Neuronal stem cell (in vitro differentiated cells): Measurements from ENCODE around the gene RNASE11.
"Not testable (repeated sequence)": the region's sequence is repeated elsewhere in the genome, so short reads cannot be mapped to it uniquely, and the experiment has no call there.

ENCODE experiments used
- DNase-seq: peaks from one replicate; pipeline ENCODE4 v3.0.0-alpha.2; 2013; ENCODE audit warnings: low spot score
- H2AFZ ChIP-seq: one replicate; pipeline ENCODE4 v1.6.1; 2013; ENCODE audit warnings: mild to moderate bottlenecking, low read length, inconsistent platforms
- H2AK5ac ChIP-seq: 2 replicates; pipeline ENCODE4 v1.6.1; 2013; ENCODE audit warnings: low read depth, mild to moderate bottlenecking, inconsistent platforms, low read length, moderate library complexity, mixed read lengths
- H2BK120ac ChIP-seq: 2 replicates; pipeline ENCODE4 v1.6.1; 2013; ENCODE audit warnings: low read depth, mild to moderate bottlenecking, inconsistent platforms, low read length, moderate library complexity, mixed read lengths
- H2BK12ac ChIP-seq: one replicate; pipeline ENCODE4 v1.6.1; 2013; ENCODE audit warnings: low read length, inconsistent platforms
- H2BK15ac ChIP-seq: 2 replicates; pipeline ENCODE4 v1.6.1; 2013; ENCODE audit warnings: mild to moderate bottlenecking, low read length, inconsistent platforms, mixed read lengths
- H2BK5ac ChIP-seq: one replicate; pipeline ENCODE4 v1.6.1; 2013; ENCODE audit warnings: inconsistent platforms, mild to moderate bottlenecking, low read length, moderate library complexity
- H3K14ac ChIP-seq: one replicate; pipeline ENCODE4 v1.6.1; 2013; ENCODE audit warnings: low read length, inconsistent platforms
- H3K18ac ChIP-seq: 2 replicates; pipeline ENCODE4 v1.6.1; 2013; ENCODE audit warnings: low read length, inconsistent platforms
- H3K23ac ChIP-seq: 2 replicates; pipeline ENCODE4 v1.6.1; 2013; ENCODE audit warnings: low read depth, mild to moderate bottlenecking, mixed read lengths, low read length, inconsistent platforms; ENCODE audit not compliant: poor library complexity
- H3K27ac ChIP-seq: replicated peaks from 3 replicates; pipeline ENCODE4 v1.5.1; 2013; ENCODE audit warnings: low read length, inconsistent platforms
- H3K27me3 ChIP-seq, 3 experiments: 2 replicates each; pipeline ENCODE4 v1.6.1; 2013; ENCODE audit warnings: low read length in 3 of 3, mild to moderate bottlenecking in 2 of 3, inconsistent platforms in 1 of 3, low read depth in 1 of 3, mixed read lengths in 1 of 3, moderate library complexity in 1 of 3; ENCODE audit not compliant: control insufficient read depth in 3 of 3, insufficient read depth in 3 of 3
- H3K36me3 ChIP-seq, 2 donors: replicated peaks in 1 of 2; 2 replicates each; pipeline ENCODE4 v1.6.1; 2013; ENCODE audit warnings: low read length in 2 of 2; ENCODE audit not compliant: control insufficient read depth in 2 of 2, insufficient read depth in 2 of 2
- H3K4ac ChIP-seq: 2 replicates; pipeline ENCODE4 v1.6.1; 2013; ENCODE audit warnings: inconsistent platforms, mild to moderate bottlenecking, low read length, moderate library complexity
- H3K4me1 ChIP-seq, 2 donors: 1 replicate in 1 of 2; 2 replicates in 1 of 2; pipeline ENCODE4 v1.6.1; 2013; ENCODE audit warnings: low read length in 2 of 2, low read depth in 1 of 2; ENCODE audit not compliant: control insufficient read depth in 2 of 2, insufficient read depth in 1 of 2
- H3K4me2 ChIP-seq: one replicate; pipeline ENCODE4 v1.6.1; 2013; ENCODE audit warnings: mild to moderate bottlenecking, low read length, inconsistent platforms; ENCODE audit not compliant: insufficient read depth, poor library complexity, severe bottlenecking
- H3K4me3 ChIP-seq, 2 donors: 2 replicates each; pipeline ENCODE4 v1.5.1; 2013; ENCODE audit warnings: low read length in 2 of 2, mild to moderate bottlenecking in 2 of 2, inconsistent platforms in 1 of 2, moderate library complexity in 1 of 2
- H3K79me1 ChIP-seq: one replicate; pipeline ENCODE4 v1.6.1; 2013; ENCODE audit warnings: low read depth, mild to moderate bottlenecking, inconsistent platforms, low read length, moderate library complexity
- H3K9ac ChIP-seq: one replicate; pipeline ENCODE4 v1.6.1; 2013; ENCODE audit warnings: mild to moderate bottlenecking, low read depth, low read length, inconsistent platforms; ENCODE audit not compliant: poor library complexity
- H3K9me3 ChIP-seq, 2 donors: replicated peaks in 1 of 2; 2 replicates each; pipeline versions ENCODE3 to v1.6.1; 2013; ENCODE audit warnings: low read length in 2 of 2, mild to moderate bottlenecking in 2 of 2, inconsistent platforms in 1 of 2, low read depth in 1 of 2, mixed read lengths in 1 of 2, moderate library complexity in 1 of 2; ENCODE audit not compliant: control insufficient read depth in 2 of 2, insufficient read depth in 1 of 2
- H4K8ac ChIP-seq: one replicate; pipeline ENCODE4 v1.6.1; 2013; ENCODE audit warnings: low read depth, mild to moderate bottlenecking, inconsistent platforms, low read length, moderate library complexity
- H4K91ac ChIP-seq: one replicate; pipeline ENCODE4 v1.6.1; 2013; ENCODE audit warnings: low read length, low read depth, mild to moderate bottlenecking, inconsistent platforms; ENCODE audit not compliant: poor library complexity
- WGBS, 2 donors: extraction: QIAGEN DNeasy Blood & Tissue Kit; methylation state at CpG; one replicate each; pipeline ENCODE4 v1.1.7; 2013; ENCODE audit warnings: missing lambda C conversion rate in 2 of 2, mixed read lengths in 1 of 2; ENCODE audit not compliant: insufficient read length in 2 of 2, insufficient replicate concordance in 1 of 2; ENCODE audit errors: extremely low coverage in 2 of 2; 5-methylcytosine and 5-hydroxymethylcytosine counted together

The RNASE11 gene

DNA sequence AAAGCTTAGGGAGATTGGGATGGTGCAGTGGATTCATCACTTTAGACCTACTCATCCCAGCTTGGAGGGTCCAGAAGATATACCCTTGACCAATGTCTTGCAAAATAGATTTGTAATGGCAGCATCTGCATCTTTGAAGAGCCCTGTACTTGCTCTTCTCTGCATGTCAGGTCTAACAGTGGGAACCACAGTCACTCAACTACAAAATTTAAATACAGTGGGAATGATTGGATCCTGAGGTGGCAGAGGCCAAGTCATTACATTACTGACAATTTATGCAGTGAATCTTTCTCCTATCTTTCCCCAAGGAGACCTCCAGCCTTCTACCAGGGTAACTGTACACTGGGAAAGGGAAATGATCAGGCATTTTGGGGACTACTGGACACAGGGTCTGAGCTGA is 18.7 kb downstream of the RNASE11 start:
- Histone ChIP-seq H3K27ac (no peak overlapping the region), H3K18ac (no peak overlapping the region), H4K8ac (no peak overlapping the region), H3K9ac (no peak overlapping the region), H3K4me1 (no peaks in the 10 kb centered on the region), H3K23ac (no peak overlapping the region), H3K4me3 (no peak overlapping the region), H2AK5ac (no peak overlapping the region), H3K4ac (no peak overlapping the region), H3K9me3 (peaks cover 0 to 1% of the 10 kb centered on the region in 2 donors), H3K79me1 (no peaks in the 10 kb centered on the region), H4K91ac (no peak overlapping the region), H2BK120ac (no peak overlapping the region), H2BK15ac (no peak overlapping the region), H3K36me3 (no peaks in the 10 kb centered on the region), H2BK12ac (no peak overlapping the region), H2BK5ac (no peak overlapping the region), H3K14ac (no peak overlapping the region), H3K4me2 (no peak overlapping the region), H2AFZ (no peak overlapping the region), H3K27me3 (no peaks in the 10 kb centered on the region)
- DNase-seq, result no peak

DNA sequence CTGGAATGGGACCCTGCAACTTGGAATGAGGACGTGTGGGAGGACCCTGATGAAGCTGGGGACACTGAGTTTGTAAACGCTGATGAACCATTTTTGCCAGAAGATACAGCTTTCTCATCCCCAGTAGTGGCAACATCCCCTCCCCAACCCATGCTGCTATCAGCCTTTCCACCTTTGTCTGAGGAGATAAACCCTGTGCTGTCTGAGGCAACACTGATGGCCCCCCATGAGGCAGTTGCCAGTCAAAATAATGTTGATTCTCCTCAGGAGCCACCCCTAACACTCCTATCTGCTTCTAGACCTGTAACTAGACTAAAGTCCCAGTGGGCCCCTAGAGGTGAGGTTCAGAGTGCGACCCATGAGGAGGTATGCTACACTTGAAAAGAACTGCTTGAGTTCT is 19.4 kb downstream of the RNASE11 start:
- no peak overlapping the region for H3K9ac ChIP-seq
- H3K4ac ChIP-seq, result no peak overlapping the region
- H2BK120ac ChIP-seq, result no peak overlapping the region
- H2AFZ ChIP-seq, result no peak overlapping the region
- H3K23ac ChIP-seq, result no peak overlapping the region
- H2BK5ac ChIP-seq, result no peak overlapping the region
- DNase-seq, result no peak
- H3K18ac ChIP-seq, result no peak overlapping the region
- no peak overlapping the region for H2BK15ac ChIP-seq
- H3K14ac ChIP-seq, result no peak overlapping the region
- H2BK12ac ChIP-seq, result no peak overlapping the region
- H3K36me3 ChIP-seq, result no peaks in the 10 kb centered on the region
- H2AK5ac ChIP-seq, result no peak overlapping the region
- H3K4me1 ChIP-seq, result no peaks in the 10 kb centered on the region
- no CpG with 5 or more reads among the region's 3 CpGs for WGBS, 2 donors
- no peak overlapping the region for H3K4me3 ChIP-seq
- no peak overlapping the region for H3K4me2 ChIP-seq
- H3K27ac ChIP-seq, result no peak overlapping the region
- no peaks in the 10 kb centered on the region for H3K27me3 ChIP-seq
- peaks cover 0 to 1% of the 10 kb centered on the region in 2 donors for H3K9me3 ChIP-seq
- H4K91ac ChIP-seq, result no peak overlapping the region
- no peaks in the 10 kb centered on the region for H3K79me1 ChIP-seq
- H4K8ac ChIP-seq, result no peak overlapping the region

DNA sequence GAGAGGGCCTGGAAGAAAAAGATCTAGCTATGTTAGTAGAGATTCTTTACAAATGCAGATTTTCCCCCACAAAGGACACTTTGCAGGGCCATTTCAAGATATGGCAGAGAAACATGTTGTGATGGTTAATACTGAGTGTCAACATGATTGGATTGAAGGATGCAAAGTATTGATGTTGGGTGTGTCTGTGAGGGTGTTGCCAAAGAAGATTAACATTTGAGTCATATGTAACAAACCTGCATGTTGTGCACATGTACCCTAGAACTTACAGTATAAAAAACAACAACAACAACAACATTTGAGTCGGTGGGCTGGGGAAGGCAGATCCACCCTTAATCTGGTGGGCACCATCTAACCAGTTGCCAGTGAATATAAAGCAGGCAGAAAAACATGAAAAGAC is 20.6 kb downstream of the RNASE11 start:
- H2BK12ac ChIP-seq, H3K27ac ChIP-seq, H3K18ac ChIP-seq, H2AFZ ChIP-seq, H3K4me3 ChIP-seq, H2BK5ac ChIP-seq, DNase-seq, H2BK15ac ChIP-seq, H4K91ac ChIP-seq, H3K4ac ChIP-seq, H3K4me1 ChIP-seq, H3K4me2 ChIP-seq, H3K23ac ChIP-seq, H3K9me3 ChIP-seq, H3K14ac ChIP-seq, H2BK120ac ChIP-seq, H3K36me3 ChIP-seq, H4K8ac ChIP-seq, H3K27me3 ChIP-seq, H2AK5ac ChIP-seq, H3K9ac ChIP-seq, H3K79me1 ChIP-seq: not testable (repeated sequence)
- no CpG with 5 or more reads among the region's 1 CpG for WGBS, 2 donors

DNA sequence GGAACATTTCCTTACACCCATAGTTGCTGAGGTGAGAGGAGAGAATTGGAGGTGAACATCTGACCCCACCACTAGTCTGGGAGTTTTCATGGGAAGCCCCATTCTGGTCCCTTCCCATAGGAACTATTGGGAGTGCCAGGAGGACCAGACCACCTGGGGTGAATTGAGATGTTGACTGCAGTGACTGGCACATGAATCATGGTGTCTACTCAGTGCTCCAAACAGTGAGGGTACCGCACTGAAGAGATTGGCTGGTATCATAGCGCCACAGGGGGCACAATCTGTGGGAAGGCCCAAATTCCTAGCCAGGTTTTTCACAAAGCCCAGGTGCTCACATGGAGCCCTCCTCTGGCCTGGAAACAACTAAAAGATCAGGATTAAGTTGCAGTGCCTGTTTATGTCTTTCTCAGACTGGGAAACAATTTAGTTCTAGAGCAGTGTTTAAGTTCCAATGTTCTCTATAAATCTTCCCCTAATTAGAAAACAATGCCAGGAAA is 23.3 kb downstream of the RNASE11 start:
- Histone ChIP-seq H3K4ac (no peak overlapping the region), H3K4me3 (no peak overlapping the region), H3K23ac (no peak overlapping the region), H2BK12ac (no peak overlapping the region), H3K4me1 (no peaks in the 10 kb centered on the region), H3K36me3 (no peaks in the 10 kb centered on the region), H2AK5ac (no peak overlapping the region), H4K8ac (no peak overlapping the region), H3K27ac (no peak overlapping the region), H3K4me2 (no peak overlapping the region), H3K79me1 (no peaks in the 10 kb centered on the region), H3K9me3 (peaks cover 0 to 1% of the 10 kb centered on the region in 2 donors), H2BK5ac (no peak overlapping the region), H3K18ac (no peak overlapping the region), H3K14ac (no peak overlapping the region), H4K91ac (no peak overlapping the region), H3K27me3 (no peaks in the 10 kb centered on the region), H2BK15ac (no peak overlapping the region), H3K9ac (no peak overlapping the region), H2BK120ac (no peak overlapping the region), H2AFZ (no peak overlapping the region)
- no peak for DNase-seq
- no CpG with 5 or more reads among the region's 2 CpGs for WGBS, 2 donors
